Limb (tissue), 2 donors: Measurements from ENCODE around the gene LRRC4C.
A peak's percentile ranks its signal among the peaks of the same experiment; 100 is the strongest.

Experiments used
- DNase-seq, 2 donors: peaks; one replicate each; pipeline ENCODE4 v3.0.0-alpha.2; 2016; ENCODE audit errors: extremely low spot score in 2 of 2

The LRRC4C gene

DNA sequence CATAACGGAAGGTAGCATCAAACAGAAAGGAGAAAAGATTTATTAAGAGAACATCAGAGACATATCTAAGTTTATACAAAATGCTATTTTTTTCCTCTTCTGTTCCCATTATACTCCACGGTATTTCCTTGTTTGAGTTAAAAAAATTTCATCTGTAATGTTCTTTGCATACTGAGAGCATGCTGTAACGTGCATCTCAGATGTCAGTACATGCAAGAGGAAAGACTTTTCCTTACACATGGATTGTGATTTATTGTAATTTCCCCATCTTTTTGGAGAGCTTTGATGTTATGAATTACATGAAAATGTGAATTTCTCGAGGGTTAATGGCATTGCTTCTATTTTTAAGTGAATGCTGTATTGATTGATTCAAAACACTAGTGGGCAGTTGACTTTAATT is 1164.0 kb downstream of the LRRC4C start:
- DNase-seq: no peak

GRCh38 chr11:40294741-40295140 is 1164.7 kb downstream of the LRRC4C start:
- no peak for DNase-seq

- DNase-seq: no peak
Observed at GRCh38 chr11:40294349-40294735, 1165.1 kb downstream of the LRRC4C start.

DNA sequence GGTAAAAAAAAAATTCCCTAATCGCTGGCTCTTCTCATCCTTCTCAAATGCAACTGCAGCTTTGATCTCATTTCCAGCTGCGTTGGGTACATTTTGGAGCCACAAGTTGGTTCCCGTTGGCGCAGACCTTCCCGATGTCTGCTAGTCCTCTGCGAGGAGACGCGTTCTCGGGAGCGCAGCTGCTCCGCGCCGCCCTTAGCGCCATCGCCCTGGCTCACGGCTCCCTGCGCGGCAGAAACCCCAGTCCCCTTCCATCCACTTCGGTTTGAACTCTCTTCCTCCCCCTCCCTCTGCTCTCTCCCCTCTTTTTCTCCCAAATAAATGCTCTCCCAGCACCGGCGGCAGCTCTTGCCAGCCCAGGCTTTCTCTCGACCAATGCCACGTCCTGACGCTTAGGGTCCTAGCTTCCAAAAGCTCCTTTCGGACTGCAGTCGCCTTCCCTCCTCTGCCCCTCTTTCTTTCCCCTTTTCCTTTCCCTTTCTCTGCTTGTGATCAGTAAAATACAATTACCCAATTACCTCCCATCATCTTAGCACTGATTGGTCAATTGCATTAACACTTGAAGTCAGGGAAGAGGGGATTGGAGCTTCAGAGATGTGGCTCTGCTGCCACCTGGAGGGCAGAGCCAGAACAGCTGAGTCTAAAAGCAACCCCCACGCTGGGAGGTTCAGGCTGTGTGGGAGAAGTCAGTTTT is 1165.7 kb downstream of the LRRC4C start:
- DNase-seq: peak; percentile 88 to 91

DNA sequence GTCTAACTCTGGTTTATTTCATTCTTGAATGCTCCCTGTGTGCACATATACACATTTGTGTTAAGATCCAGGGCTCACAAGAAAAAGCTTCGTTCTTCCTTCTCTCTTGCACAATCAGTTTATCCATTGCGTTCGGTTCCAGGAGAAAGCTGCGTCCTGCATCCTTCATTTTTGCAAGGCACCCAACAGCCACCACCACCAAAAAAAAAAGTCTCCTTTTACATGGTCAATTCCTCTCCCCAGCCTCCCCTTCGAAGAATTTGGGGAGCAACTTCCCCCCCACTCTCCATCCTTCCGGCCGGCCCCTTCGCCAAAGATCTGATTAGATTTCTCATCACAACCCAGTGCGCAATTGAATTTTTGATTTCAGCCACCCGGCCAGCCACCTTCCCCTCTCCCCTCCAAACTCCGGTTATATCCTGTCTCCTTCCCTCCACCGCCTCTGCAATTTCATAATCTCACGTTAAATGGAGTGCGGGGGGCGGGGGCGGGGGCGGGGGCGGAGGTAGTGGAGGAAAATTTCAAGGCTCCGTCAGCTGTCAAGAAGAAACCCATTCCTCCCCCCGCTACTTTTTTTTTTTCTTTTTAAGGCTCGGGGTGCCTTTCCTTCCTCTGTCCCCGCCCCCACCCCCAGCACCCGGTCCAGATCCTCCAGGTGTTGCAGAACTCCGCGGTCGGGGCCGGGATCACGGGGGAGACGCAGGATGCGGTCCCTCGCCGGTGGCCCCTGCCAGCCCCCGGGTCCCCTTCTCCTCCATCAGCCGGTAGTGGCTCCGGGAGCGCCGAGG is 1166.5 kb downstream of the LRRC4C start:
- DNase-seq: peak in 1 of 2 donors; percentile 74

- DNase-seq: no peak
Observed at GRCh38 chr11:40291741-40292140, 1167.7 kb downstream of the LRRC4C start.

GRCh38 chr11:40291329-40291728 is 1168.1 kb downstream of the LRRC4C start:
- peak in 1 of 2 donors; percentile 28 for DNase-seq

- DNase-seq: no peak
Observed at GRCh38 chr11:40290171-40290631, 1169.3 kb downstream of the LRRC4C start.

DNA sequence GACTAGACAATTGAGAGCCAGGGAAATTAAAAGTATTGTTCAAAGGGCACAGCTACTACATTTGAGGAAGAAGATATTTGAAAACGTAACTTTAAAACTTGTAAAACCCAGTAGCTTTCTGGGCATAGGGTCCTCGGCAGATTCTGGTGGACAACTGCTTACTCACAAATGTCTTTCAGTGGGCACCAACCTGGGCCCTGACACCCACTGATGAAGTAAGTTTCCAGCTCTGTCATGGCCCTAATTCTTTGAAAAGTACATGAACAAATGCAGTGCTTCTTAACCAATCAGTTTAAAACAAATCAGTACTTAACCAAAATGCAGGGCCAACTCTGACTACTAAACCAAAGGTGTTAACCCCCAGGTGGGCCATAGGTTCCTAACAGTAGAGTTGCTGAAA is 1170.1 kb downstream of the LRRC4C start:
- DNase-seq: no peak

- no peak for DNase-seq
Observed at GRCh38 chr11:40287916-40288803, 1171.3 kb downstream of the LRRC4C start.

GRCh38 chr11:40286137-40286536 is 1173.3 kb downstream of the LRRC4C start:
- DNase-seq: no peak

GRCh38 chr11:40285558-40285957 is 1173.9 kb downstream of the LRRC4C start:
- DNase-seq: no peak

GRCh38 chr11:40281052-40281580 is 1178.3 kb downstream of the LRRC4C start:
- DNase-seq: peak; percentile 43 to 64

DNA sequence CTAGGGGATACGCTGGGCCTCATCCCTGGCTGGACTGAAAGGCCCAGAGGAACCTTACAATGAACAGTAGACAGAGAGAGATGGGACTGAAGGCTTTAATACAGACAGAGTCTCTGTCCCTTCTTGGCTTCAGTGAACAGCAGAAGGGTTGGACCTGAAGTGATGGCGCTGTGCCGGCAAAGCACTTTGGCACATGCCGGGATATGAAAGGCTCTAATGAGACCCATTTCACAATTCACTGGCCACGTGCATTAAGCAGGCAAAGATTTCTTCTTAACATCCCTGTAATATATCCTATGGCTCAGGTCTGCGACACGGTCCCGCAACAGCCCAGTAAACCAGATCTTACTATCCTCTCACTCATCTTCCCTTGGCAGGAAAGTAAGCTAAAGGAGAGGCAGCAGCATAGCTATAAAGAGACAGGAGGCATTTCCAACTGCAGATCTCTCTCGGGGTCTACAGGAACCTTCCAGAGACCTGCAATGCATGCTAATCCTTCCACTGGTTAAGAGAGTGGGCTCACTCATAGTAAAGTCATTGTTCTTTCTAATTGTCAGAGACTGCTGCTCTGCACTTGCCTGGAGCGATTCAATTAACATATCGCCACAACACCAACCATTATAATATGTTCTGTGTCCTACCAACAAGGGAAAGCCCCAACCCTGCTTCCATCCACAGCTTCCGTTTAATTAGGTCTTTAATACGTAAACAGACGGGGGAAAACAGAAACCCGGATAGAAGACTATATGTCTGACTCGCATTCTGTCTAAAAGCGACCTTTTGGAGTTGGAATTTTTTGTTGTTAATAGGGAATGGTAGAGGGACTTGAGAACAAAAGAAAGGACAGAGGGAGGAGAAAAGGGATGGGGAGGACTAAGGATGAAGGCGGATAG is 1179.0 kb downstream of the LRRC4C start:
- peak in 1 of 2 donors; percentile 42 for DNase-seq

- no peak for DNase-seq
Observed at GRCh38 chr11:40276960-40277359, 1182.5 kb downstream of the LRRC4C start.

DNA sequence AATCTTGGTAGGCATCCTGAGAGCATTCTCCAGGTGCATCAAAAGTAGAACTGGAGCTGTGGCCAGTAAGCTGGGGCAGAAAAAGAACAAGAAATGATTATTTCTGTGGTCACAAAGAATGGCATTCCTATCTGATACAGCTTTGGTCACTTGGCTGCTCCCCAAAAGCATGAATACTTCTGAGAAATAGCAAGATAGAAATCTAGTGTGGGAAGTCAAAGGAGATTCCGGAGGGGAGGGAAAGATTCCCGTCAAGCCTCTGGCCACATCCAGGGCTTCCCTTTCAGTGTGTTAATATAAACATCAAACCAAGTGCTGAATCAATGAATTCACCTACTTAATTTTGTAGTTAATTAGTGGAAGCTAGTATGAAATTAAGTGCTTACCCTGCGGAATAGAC is 1185.4 kb downstream of the LRRC4C start:
- DNase-seq: no peak

- no peak for DNase-seq
Observed at GRCh38 chr11:40273192-40273732, 1186.2 kb downstream of the LRRC4C start.

DNA sequence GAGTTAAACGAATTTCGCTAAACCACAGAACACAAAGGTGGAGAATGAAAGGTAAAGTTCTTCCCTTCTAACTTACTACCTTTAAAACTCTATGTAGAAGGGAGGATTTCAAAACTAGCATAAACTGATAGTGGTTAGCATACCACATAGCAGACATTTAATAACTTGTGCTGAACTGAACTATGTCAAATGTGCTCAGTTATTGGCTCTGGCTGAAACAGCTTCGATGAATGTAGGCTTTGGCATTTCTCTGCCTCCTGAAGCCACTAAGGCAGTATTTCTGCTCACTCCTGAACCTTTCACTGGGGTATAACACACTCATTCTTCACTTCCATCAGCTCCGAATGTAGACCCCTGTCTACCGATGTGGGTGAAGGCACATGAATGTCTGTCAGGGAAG is 1188.1 kb downstream of the LRRC4C start:
- no peak for DNase-seq

- no peak for DNase-seq
Observed at GRCh38 chr11:40269865-40270264, 1189.6 kb downstream of the LRRC4C start.

DNA sequence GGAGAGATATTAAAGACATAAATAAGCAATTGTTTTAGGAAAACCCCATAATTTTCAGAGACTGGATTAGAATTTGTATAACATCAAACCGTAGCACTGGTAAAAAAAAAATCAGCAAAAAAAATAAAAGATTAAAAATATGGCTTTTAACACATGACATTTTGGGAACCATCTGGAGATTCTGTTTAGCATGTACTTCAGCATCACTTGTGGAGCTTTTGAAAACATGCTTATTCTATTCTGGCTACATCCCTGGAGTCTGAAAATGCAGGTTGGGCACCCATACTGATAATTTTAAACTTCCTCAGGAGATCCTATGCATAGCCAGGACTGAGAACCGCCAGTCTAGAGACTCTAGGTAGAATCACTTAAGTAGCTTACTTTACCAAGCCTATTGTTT is 1190.9 kb downstream of the LRRC4C start:
- no peak for DNase-seq
